ENCODE data around the gene GOLGA3.

Gene GOLGA3

GRCh38 chr12:132740652-132741051 lies 88.0 kb downstream of the GOLGA3 start:
- no peak for DNase-seq

DNA sequence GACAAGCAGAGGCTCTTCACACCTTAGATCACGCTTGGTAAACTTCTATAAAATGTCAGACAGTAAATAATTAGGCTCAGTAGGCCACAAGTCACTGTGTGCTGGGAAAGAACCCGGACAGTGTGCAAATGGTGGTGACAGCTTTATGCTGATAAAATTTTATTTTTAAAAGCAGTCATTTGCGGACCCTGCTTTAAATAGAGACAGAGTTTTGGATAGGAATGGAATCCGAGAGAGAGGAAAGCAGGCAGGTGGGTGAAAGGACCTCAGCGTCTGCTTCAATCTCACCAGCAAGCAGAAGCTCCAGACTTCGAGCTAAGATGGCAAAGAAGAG lies 88.4 kb downstream of the GOLGA3 start:
- DNase-seq: no peak

- no peak for DNase-seq
These were observed 88.9 kb downstream of the GOLGA3 start for GRCh38 chr12:132739600-132740312.

DNA sequence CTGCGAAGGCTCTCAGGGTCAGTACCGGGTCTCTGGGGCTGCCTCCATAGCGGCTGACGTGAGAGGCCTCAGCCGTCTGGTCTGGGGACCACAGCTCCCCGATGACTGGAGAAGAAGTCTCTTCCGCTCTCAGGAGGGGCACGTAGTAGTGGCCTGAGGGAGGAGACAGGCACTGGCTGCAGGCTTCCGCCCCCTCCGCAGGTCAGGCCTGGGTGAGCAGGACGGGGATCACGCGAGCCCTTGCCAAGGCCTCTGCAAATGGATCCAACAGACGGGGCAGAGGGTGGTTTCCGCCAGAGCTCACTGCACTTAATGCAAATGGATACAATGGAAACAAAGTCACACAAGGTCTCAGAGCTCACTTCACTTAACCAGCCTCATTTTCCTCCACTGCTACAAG lies 91.8 kb downstream of the GOLGA3 start:
- no peak for DNase-seq

DNA sequence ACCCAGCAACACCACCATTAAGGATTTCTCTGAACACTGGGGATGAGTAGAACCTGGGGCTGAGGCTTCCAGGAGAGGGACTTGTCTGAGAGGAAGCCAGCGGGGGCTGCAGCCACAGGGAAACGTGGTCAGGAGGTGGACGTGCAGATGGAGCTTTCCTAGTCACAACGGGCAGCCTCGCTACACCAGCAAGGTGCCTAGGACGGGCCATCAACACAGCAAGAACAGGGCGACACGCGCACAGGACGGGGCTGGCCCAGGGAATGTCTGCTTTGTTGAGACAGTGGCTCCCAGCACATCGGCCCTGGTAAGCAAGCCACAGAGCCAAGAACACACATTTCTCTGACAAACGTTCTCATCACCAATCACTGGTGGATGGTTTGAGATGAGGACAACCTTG lies 92.3 kb downstream of the GOLGA3 start:
- no peak for DNase-seq

- DNase-seq: no peak
These were observed 93.2 kb downstream of the GOLGA3 start for GRCh38 chr12:132735496-132735895.

DNA sequence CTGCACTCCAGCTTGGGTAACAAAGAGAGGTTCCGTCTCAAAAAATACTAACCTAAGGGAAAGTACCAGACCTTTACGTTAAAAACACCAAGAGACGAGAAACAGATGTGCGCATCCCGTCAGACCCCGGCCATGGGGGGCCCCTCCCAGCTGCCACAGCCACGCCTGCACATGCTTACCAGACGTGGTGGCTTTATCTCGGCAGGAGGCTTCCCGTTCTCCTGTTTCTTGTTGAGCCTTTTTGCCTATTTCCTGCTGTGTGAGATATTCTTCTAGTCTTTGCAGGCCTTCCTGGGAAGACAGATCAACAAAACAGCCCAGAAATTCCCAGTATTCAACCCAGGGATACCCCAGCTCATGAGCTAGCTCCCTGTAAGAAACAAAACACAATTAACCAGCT lies 94.5 kb downstream of the GOLGA3 start:
- DNase-seq: no peak

DNA sequence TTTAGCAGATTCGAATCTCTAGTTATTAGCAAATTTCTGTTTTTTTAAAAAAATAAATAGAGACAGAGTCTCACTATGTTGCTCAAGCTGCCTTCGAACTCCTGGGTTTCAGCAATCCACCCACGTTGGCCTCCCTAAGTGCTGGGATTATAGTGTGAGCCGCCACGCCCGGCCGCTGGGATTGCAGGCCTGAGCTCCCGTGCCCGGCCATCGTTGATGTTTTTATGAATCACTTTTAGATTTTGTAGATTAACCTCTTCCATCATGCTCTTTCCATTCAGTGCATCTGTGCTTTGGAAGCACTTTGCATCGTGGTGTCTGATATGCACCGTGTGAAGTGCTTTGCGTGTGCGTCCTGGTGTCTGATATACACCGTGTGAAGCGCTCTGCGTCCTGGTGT lies 97.1 kb downstream of the GOLGA3 start:
- DNase-seq: no peak

DNA sequence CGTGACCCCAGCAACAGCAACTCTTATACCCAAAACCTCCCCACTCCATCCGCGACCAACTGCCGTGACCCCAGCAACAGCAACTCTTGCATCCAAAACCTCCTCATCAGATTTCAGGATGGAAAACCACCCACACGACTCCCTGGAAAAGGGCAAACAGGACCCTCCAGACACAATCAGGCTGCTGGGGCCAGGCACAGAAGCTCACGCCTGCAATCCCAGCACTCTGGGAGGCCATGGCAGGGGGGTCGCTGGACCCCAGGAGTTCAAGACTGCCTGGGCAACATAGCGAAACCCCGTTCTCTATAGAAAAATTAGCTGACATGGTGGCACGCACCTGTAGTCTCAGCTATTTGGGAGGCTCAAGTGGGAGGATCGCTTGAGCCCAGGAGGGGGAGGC lies 98.3 kb downstream of the GOLGA3 start:
- DNase-seq: no peak

GRCh38 chr12:132729541-132730320 lies 98.9 kb downstream of the GOLGA3 start:
- peak; percentile 70 for DNase-seq

- DNase-seq: no peak
These were observed 100.2 kb downstream of the GOLGA3 start for GRCh38 chr12:132728502-132728901.

- DNase-seq: no peak
These were observed 101.4 kb downstream of the GOLGA3 start for GRCh38 chr12:132727091-132727794.

DNA sequence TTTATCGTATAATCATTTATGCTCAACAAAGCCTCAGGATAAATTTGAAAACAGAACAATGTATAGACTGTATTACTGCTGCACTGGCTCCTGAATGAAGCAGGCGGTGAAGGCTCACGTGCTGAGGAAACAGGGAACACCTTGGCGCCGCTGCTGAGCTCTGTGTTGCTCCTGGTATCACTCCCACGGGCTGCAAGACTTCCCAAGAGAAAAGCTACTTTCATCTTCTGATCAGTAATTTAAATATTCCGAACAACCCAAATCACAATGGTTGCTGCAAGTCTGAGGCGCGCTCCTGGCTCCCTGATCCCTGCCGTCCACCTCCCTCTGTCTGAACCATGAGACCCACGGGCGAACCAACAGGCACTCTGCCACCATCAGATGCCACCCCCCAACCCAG lies 102.3 kb downstream of the GOLGA3 start:
- DNase-seq: no peak

DNA sequence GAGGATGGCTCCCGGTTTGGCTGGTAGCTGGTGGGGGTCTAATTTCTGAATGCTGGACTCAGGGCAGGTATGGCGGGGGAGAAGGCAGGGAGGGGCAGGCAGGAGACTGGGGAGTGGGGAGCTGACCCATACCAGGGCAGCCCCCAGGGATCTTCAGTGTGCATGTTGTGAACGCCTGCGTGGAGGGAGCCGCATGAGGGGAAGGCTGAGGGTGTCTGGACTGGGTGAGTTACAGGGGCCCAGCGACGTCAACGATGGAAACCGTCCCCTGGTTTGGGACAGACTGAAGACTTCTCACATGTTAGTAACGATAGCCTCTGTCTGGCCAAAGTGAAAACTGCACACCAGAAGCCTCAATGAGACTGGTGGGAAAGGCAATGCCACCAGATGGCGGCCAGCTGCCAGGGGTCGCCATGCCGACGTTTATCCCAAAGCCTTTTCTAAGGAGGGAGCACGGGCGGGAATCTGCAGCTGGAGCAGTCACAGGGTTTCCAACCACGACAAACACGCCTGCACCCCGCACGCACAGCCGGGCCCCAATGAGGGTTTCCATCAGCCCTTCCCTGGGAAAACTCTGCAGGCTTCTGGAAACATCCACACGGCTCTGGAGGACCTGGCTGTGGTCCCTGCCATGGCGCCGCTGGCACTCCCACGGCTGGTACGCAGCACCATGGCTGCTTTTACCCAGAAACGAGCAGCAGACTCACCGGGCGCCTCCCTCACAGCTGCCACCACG lies 104.0 kb downstream of the GOLGA3 start:
- no peak for DNase-seq

DNA sequence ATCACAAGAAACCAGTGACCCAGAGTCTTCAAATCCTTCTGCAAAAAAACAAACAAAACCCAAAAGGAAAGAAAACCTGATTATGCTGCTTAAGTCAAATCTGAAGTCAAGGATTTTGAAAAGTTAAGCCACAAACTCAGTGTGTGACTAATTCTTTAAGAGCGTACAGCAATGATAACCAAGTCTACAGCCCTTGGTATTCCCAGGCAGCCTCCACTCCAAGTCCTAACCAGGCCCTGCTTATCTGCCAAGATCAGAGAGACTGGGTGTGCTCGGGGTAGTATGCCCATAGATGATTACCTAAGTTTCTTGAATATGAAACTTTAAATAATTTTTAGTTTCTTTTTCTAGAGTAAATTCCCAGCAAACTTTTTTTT lies 104.9 kb downstream of the GOLGA3 start:
- no peak for DNase-seq

- DNase-seq: no peak
These were observed 105.5 kb downstream of the GOLGA3 start for GRCh38 chr12:132723015-132723763.

DNA sequence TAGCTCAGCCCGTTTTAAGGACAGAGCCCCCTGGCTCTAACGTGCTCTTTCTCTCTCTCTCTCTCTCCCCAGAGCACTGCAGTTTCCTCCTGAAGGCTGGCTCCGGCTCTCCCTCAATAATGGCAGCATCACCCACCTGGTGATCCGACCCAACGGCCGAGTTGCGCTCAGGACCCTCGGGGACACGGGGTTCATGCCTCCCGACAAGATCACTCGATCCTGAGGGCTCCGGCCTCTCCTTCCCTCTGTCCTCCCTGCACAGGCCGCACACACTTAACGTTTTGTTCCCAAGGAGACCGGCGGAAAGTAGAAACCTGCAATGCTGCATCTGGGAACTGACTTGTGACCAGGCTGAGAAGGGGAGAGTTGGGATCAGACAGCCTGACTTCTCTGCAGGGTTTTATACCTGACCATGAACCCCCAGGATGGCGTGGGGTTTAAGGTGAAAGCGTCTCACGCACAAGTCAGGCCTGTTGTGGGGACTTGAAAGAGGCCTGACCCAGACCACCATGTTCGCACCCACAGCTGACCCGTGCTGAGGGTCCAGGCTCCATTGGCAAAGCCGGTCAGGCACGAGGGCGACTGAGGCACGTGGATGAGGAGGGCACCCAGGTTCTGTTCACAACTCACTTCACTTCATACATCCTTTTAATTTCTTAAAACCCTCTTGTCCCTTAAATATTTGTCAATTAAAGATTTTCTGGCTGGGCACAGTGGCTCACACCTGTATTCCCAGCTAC lies 107.9 kb downstream of the GOLGA3 start:
- no peak for DNase-seq

DNA sequence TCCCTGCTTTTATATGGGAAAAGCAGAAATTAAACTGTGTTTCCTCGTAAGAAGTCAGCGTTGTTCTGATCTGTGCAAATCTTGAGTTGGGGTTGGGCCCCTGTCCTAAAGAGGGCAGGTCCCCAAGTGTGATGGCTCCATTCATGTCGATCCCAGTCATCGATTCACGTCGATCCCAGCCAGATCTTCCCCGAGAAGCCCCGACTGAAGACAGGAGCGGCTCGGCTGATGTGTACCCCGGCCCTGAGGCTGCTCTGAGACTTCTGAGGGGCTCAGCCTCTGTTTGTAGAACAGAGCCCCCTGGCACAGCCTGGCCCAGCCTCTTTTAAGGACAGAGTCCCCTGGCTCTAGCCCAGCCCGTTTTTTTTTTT lies 108.7 kb downstream of the GOLGA3 start:
- no peak for DNase-seq

DNA sequence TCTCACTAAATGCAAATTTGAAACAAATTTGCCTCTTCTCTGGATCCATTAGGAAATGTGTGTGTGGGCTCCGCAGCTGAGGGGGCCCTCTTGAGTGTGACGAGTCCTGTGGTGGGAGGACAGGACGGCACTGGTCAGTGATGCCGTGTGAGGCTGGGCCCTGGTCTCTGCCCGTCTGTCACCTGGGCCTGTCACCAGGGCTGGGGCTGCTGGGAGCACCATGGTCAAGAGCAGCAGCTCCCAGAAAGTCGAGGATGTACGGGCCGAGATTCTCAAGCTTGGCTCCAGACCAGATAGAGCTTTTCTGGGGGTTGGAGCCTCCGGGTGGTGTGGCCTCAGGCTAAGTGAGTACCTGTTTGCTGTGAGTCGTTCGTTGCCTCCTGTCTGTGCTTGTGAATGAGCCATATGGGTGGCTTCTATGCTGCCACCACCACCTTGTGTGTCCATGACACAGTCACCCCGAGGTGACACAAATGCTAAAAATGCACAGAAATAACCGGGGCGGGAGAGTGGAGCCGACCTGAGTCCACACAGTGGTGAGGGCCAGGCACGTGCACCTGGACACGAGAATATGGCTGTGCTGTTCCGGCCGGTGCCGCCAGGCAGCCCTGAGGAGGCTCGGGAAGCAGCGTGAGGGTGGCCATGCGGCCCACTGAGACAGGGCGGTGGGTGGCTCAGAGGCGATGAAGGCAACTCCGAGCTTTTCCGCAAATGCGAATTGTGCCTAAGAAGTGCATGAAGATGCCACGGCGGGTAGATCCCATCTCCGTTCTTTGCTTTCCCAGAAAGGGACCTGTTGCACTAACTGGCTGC lies 109.3 kb downstream of the GOLGA3 start:
- no peak for DNase-seq

Data from NCI-H2171 treated with DMSO at 0.1 percent for 48 hours (cell line).